Pancreas (tissue), 10 donors: ENCODE measurements around the gene C10orf88. TPM values are rescaled to one million over a fixed set of nuclear protein-coding genes. Genes with fewer than 3 reads are reported as not detected.

Experiments
- ATAC-seq, 4 donors: fragments of 200-7000 bp; cut with Tn5 transposase; one replicate each; pipeline versions ENCODE4 v1.8.0 to v1.9.1; 2020; ENCODE audit warnings: mild to moderate bottlenecking in 4 of 4, moderate library complexity in 4 of 4
- DNase-seq, 6 donors: peaks; one replicate each; pipeline ENCODE4 v3.0.0-alpha.2; 2020
- FAIRE-seq: peaks from 2 replicates; lab custom pipeline; 2012; peaks lifted over from hg19 to GRCh38; lab: Jason Lieb, UNC
- H3K27ac ChIP-seq, 4 donors: fragments of 200-600 bp; sonication (generic); 1 replicate in 3 of 4; 2 replicates in 1 of 4; pipeline versions ENCODE4 v1.5.0 to v1.8.0; 2020
- H3K27me3 ChIP-seq, 4 donors: fragments of 200-600 bp; one replicate each; pipeline ENCODE4 v1.8.0; 2021
- H3K36me3 ChIP-seq, 3 donors: fragments of 200-600 bp; sonication (generic) in 1 of 3; one replicate each; pipeline versions ENCODE4 v1.5.0 to v1.8.0; 2020 to 2021
- H3K4me1 ChIP-seq, 3 donors: fragments of 200-600 bp; one replicate each; pipeline ENCODE4 v1.8.0; 2021
- H3K4me3 ChIP-seq, 4 donors: fragments of 200-600 bp; sonication (generic) in 2 of 4; one replicate each; pipeline versions ENCODE4 v1.5.0 to v1.8.0; 2020 to 2021
- H3K9me3 ChIP-seq, 4 donors: fragments of 200-600 bp; one replicate each; pipeline ENCODE4 v1.8.0; 2021
- CTCF ChIP-seq, 4 donors: fragments of 200-600 bp; sonication (generic) in 3 of 4; IDR thresholded peaks; one replicate each; pipeline versions ENCODE4 v1.5.0 to v1.8.0; 2021; ENCODE audit warnings: antibody characterized with exemption in 4 of 4
- WGBS, 2 donors: extraction: QIAGEN DNeasy Blood & Tissue Kit; methylation state at CpG; one replicate each; pipeline ENCODE4 v1.1.7; 2013; 5-methylcytosine and 5-hydroxymethylcytosine counted together
- intact Hi-C, 3 donors: fragments of 100-400 bp; cut with DNase I; formaldehyde crosslinking; loops; one replicate each; pipeline versions ENCODE4 v1.11.1 to v1.14.2; 2022
- polyA plus RNA-seq, 2 donors: library from polyadenylated mRNA; stranded (reverse); fragments of 200-250 nt; gene quantifications; one replicate each; pipeline ENCODE4 v1.2.3, GENCODE V29; 2013
- total RNA-seq, 6 donors: library from RNA; stranded (reverse); fragmentation: NEBNext Ultra II Directional in 4 of 6; extraction: Animal tissue kit (Norgen Biotek cat#: 25700) in 4 of 6; gene quantifications; one replicate each; pipeline versions ENCODE4 v1.2.1 to v1.2.4, GENCODE V29; 2021 to 2023
- donor health status: healthy with polysubstance abuse.
- donor health status: DM: no; HTN: no; CAD: no; lungs with moderate emphysema.
- donor health status: DM: no; HTN: no; CAD: no.
- donor health status: control.
- donor health status: control.
- donor health status: Bipolar disorder and iron deficiency.
- donor health status: DM: yes; HTN: yes; CAD: no.
- donor health status: DM: no; HTN: no; CAD: no.
- donor health status: DM: no; HTN: no; CAD: no.
- donor health status: DM: yes; HTN: yes; CAD: no.

C10orf88 gene
- total and polyA plus RNA-seq, 8 donors = 2.2 to 5.6 (median 3.4) TPM

GRCh38 chr10:122998360-122998917 is 44.4 kb upstream of the C10orf88 start:
- H3K27me3 ChIP-seq = no peaks in the 10 kb centered on the region
- no peak overlapping the region for H3K27ac ChIP-seq
- no peak for ATAC-seq
- FAIRE-seq = no peak
- TF ChIP-seq CTCF (IDR thresholded peaks at IDR 0.05) = no peak
- H3K4me1 ChIP-seq = peaks cover 0 to 6% (median 0%) of the 10 kb centered on the region in 3 donors
- WGBS, 2 donors = 86 to 87% methylated on average over 6 of the region's 6 CpGs
- no peak for DNase-seq
- H3K4me3 ChIP-seq = no peak overlapping the region
- H3K36me3 ChIP-seq = peaks cover 0 to 19% (median 0%) of the 10 kb centered on the region in 3 donors
- intact Hi-C loops = no loop called here
- H3K9me3 ChIP-seq = no peaks in the 10 kb centered on the region

- Histone ChIP-seq H3K36me3 (peaks cover 0 to 21% (median under 1%) of the 10 kb centered on the region in 3 donors), H3K27ac (no peak overlapping the region), H3K4me1 (peaks cover 0 to 6% (median 0%) of the 10 kb centered on the region in 3 donors), H3K9me3 (no peaks in the 10 kb centered on the region), H3K4me3 (no peak overlapping the region), H3K27me3 (no peaks in the 10 kb centered on the region)
- DNase-seq (no peak), FAIRE-seq (no peak), ATAC-seq (no peak)
- intact Hi-C loops = no loop called here
- WGBS, 2 donors = 89 to 91% methylated on average over 3 of the region's 3 CpGs
- no peak for TF ChIP-seq CTCF (IDR thresholded peaks at IDR 0.05)
Measured at GRCh38 chr10:122997864-122998263, 43.8 kb upstream of the C10orf88 start.

GRCh38 chr10:122995936-122996335 is 41.9 kb upstream of the C10orf88 start:
- no peaks in the 10 kb centered on the region for H3K27me3 ChIP-seq

GRCh38 chr10:122993797-122994336 is 39.8 kb upstream of the C10orf88 start:
- no peak for TF ChIP-seq CTCF (IDR thresholded peaks at IDR 0.05)
- ATAC-seq (no peak), DNase-seq (no peak), FAIRE-seq (no peak)
- Histone ChIP-seq H3K27me3 (no peaks in the 10 kb centered on the region), H3K36me3 (peaks cover 0 to 26% (median 7%) of the 10 kb centered on the region in 3 donors), H3K27ac (no peak overlapping the region), H3K9me3 (no peaks in the 10 kb centered on the region), H3K4me1 (no peaks in the 10 kb centered on the region), H3K4me3 (no peak overlapping the region)
- 95 to 97% methylated on average over 6 of the region's 6 CpGs for WGBS, 2 donors
- intact Hi-C loops = no loop called here

More at GRCh38 chr10:122995936-122996335, 41.9 kb upstream of the C10orf88 start:
- H3K9me3 ChIP-seq = no peaks in the 10 kb centered on the region
- DNase-seq (no peak), ATAC-seq (no peak), FAIRE-seq (no peak)
- H3K4me1 ChIP-seq = peaks cover 0 to 6% (median 0%) of the 10 kb centered on the region in 3 donors
- no peak overlapping the region for H3K27ac ChIP-seq
- intact Hi-C loops = no loop called here
- 93 to 94% methylated on average over 4 of the region's 4 CpGs for WGBS, 2 donors
- H3K4me3 ChIP-seq = no peak overlapping the region
- no peak for TF ChIP-seq CTCF (IDR thresholded peaks at IDR 0.05)
- H3K36me3 ChIP-seq = peaks cover 0 to 26% (median 7%) of the 10 kb centered on the region in 3 donors

- H3K4me1 ChIP-seq = no peaks in the 10 kb centered on the region
- ATAC-seq = no peak
- FAIRE-seq = no peak
- H3K4me3 ChIP-seq = no peak overlapping the region
- no peak overlapping the region for H3K27ac ChIP-seq
- H3K36me3 ChIP-seq = peaks cover 0 to 26% (median 7%) of the 10 kb centered on the region in 3 donors
- no peak for DNase-seq
- H3K27me3 ChIP-seq = no peaks in the 10 kb centered on the region
- WGBS, 2 donors = 75 to 78% methylated on average over 1 of the region's 1 CpG
- intact Hi-C loops = no loop called here
- H3K9me3 ChIP-seq = no peaks in the 10 kb centered on the region
- no peak for TF ChIP-seq CTCF (IDR thresholded peaks at IDR 0.05)
Measured at GRCh38 chr10:122992031-122992585, 38.1 kb upstream of the C10orf88 start.
